IPS DF 6.9 (cell line): ENCODE results near the gene SEC16A.

ENCODE experiments used
- DNase-seq: peaks from one replicate; pipeline ENCODE4 v3.0.0-alpha.2; 2013; ENCODE audit warnings: low read depth, low spot score
- H3K27ac ChIP-seq: one replicate; pipeline ENCODE4 v1.5.1; 2013; ENCODE audit warnings: low read length, control low read depth
- H3K27me3 ChIP-seq: 2 replicates; pipeline ENCODE4 v1.6.1; 2013; ENCODE audit warnings: mild to moderate bottlenecking, low read length; ENCODE audit not compliant: control insufficient read depth, insufficient read depth
- H3K36me3 ChIP-seq: 2 replicates; pipeline ENCODE4 v1.6.1; 2013; ENCODE audit warnings: low read length; ENCODE audit not compliant: control insufficient read depth, insufficient read depth
- H3K4me1 ChIP-seq: 2 replicates; pipeline ENCODE4 v1.6.1; 2013; ENCODE audit warnings: low read length; ENCODE audit not compliant: control insufficient read depth, insufficient read depth
- H3K4me3 ChIP-seq: 2 replicates; pipeline ENCODE4 v1.5.1; 2013; ENCODE audit warnings: mild to moderate bottlenecking, low read length
- H3K9me3 ChIP-seq: 2 replicates; pipeline ENCODE4 v1.6.1; 2013; ENCODE audit warnings: low read length, inconsistent platforms; ENCODE audit not compliant: control insufficient read depth, insufficient read depth
- WGBS: extraction: QIAGEN DNeasy Blood & Tissue Kit; methylation state at CpG from one replicate; pipeline ENCODE4 v1.1.7; 2013; ENCODE audit warnings: mixed read lengths, missing lambda C conversion rate; ENCODE audit not compliant: insufficient read length, insufficient coverage; 5-methylcytosine and 5-hydroxymethylcytosine counted together

The SEC16A gene

DNA sequence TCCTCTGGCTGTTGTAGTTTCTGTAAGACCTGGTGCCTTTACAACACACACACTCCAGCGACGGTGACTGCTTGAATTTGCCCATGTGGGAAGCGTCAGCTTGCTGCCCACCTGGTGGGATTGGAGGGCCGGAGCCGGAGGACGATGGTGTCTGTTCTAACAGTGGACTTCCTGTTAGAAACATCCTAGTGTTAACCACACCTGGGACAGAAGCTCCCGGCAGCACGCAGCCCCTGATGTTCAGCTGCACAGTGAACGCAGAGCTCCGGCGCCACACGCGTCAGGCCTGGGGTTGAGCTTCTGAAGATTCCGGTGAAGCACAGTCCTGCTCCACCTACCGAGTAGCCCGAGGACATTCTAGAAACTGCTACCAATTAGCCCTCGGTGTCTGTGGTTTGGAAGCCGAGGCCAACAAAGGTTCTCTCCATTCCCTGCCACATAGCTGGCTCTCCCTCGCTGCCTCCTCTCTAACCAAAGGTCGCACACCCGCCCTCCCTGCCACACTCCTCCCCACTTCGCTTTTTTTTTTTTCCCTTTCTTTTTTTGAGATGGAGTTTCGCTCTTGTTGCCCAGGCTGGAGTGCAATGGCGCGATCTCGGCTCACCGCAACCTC is 58.0 kb downstream of the SEC16A start:
- Histone ChIP-seq H3K27me3 (no peaks in the 10 kb centered on the region), H3K27ac (no peak overlapping the region), H3K4me3 (no peak overlapping the region), H3K4me1 (no peaks in the 10 kb centered on the region), H3K9me3 (no peaks in the 10 kb centered on the region), H3K36me3 (peaks cover 37% of the 10 kb centered on the region)
- no CpG with 5 or more reads among the region's 27 CpGs for WGBS
- no peak for DNase-seq

- no peaks in the 10 kb centered on the region for H3K4me1 ChIP-seq
- WGBS: no CpG with 5 or more reads among the region's 43 CpGs
- no peak for DNase-seq
- peaks cover 41% of the 10 kb centered on the region for H3K36me3 ChIP-seq
- no peak overlapping the region for H3K4me3 ChIP-seq
- no peaks in the 10 kb centered on the region for H3K9me3 ChIP-seq
- no peaks in the 10 kb centered on the region for H3K27me3 ChIP-seq
- no peak overlapping the region for H3K27ac ChIP-seq
Observed at GRCh38 chr9:136423432-136424146, 59.3 kb downstream of the SEC16A start.

GRCh38 chr9:136422876-136423275 is 60.0 kb downstream of the SEC16A start:
- no peak for DNase-seq
- Histone ChIP-seq H3K36me3 (peaks cover 48% of the 10 kb centered on the region), H3K9me3 (no peaks in the 10 kb centered on the region), H3K4me1 (no peaks in the 10 kb centered on the region), H3K27me3 (no peaks in the 10 kb centered on the region), H3K4me3 (no peak overlapping the region), H3K27ac (no peak overlapping the region)
- WGBS: no CpG with 5 or more reads among the region's 26 CpGs

DNA sequence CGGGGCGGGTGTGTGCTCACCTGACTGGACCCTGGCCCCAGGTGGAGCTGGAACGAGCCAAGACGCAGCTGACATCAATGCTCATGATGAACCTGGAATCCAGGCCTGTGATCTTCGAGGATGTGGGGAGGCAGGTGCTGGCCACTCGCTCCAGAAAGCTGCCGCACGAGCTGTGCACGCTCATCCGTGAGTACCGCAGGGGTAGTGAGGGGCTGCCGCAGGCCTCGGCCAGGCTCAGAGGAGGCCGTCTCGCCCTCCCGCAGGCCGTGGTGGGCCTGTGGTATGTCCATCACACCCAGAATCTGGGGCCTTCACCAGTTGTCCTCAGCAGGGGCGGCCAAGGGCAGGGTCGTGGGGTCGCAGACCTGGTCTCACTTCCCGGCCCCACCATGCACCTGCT is 61.0 kb downstream of the SEC16A start:
- Histone ChIP-seq H3K36me3 (peaks cover 55% of the 10 kb centered on the region), H3K27me3 (no peaks in the 10 kb centered on the region), H3K27ac (no peak overlapping the region), H3K4me1 (no peaks in the 10 kb centered on the region), H3K9me3 (no peaks in the 10 kb centered on the region), H3K4me3 (no peak overlapping the region)
- WGBS: no CpG with 5 or more reads among the region's 21 CpGs
- no peak for DNase-seq

- H3K9me3 ChIP-seq: no peaks in the 10 kb centered on the region
- no peaks in the 10 kb centered on the region for H3K27me3 ChIP-seq
- H3K4me1 ChIP-seq: no peaks in the 10 kb centered on the region
- WGBS: no CpG with 5 or more reads among the region's 12 CpGs
- H3K27ac ChIP-seq: no peak overlapping the region
- DNase-seq: no peak
- no peak overlapping the region for H3K4me3 ChIP-seq
- H3K36me3 ChIP-seq: peaks cover 64% of the 10 kb centered on the region
Observed at GRCh38 chr9:136419092-136419420, 63.8 kb downstream of the SEC16A start.

GRCh38 chr9:136418182-136419091 is 64.4 kb downstream of the SEC16A start:
- H3K36me3 ChIP-seq: peaks cover 64% of the 10 kb centered on the region
- DNase-seq: no peak
- H3K9me3 ChIP-seq: no peaks in the 10 kb centered on the region
- H3K27me3 ChIP-seq: no peaks in the 10 kb centered on the region
- no CpG with 5 or more reads among the region's 48 CpGs for WGBS
- H3K4me3 ChIP-seq: no peak overlapping the region
- H3K4me1 ChIP-seq: no peaks in the 10 kb centered on the region
- H3K27ac ChIP-seq: no peak overlapping the region

DNA sequence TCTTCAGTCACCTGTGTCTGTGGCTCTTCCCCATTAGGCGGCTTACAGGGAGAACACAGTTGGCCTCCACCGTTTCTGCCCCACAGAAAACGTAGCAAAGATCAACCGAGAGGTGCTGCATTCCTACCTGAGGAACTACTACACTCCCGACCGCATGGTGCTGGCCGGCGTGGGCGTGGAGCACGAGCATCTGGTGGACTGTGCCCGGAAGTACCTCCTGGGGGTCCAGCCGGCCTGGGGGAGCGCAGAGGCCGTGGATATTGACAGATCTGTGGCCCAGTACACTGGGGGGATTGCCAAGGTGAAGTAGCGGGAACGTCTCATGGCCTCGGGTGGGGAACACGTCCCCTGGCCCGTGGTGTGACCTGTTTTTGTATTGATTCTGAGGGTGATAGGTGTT is 65.9 kb downstream of the SEC16A start:
- peaks cover 55% of the 10 kb centered on the region for H3K36me3 ChIP-seq
- no peaks in the 10 kb centered on the region for H3K27me3 ChIP-seq
- no peaks in the 10 kb centered on the region for H3K4me1 ChIP-seq
- DNase-seq: no peak
- no peak overlapping the region for H3K27ac ChIP-seq
- no CpG with 5 or more reads among the region's 19 CpGs for WGBS
- H3K9me3 ChIP-seq: no peaks in the 10 kb centered on the region
- no peak overlapping the region for H3K4me3 ChIP-seq

- Histone ChIP-seq H3K27ac (no peak overlapping the region), H3K4me1 (no peaks in the 10 kb centered on the region), H3K4me3 (no peak overlapping the region), H3K27me3 (no peaks in the 10 kb centered on the region), H3K9me3 (no peaks in the 10 kb centered on the region), H3K36me3 (peaks cover 51% of the 10 kb centered on the region)
- no CpG with 5 or more reads among the region's 8 CpGs for WGBS
- no peak for DNase-seq
Observed at GRCh38 chr9:136416427-136416826, 66.4 kb downstream of the SEC16A start.

- no CpG with 5 or more reads among the region's 9 CpGs for WGBS
- H3K36me3 ChIP-seq: peaks cover 36% of the 10 kb centered on the region
- H3K4me1 ChIP-seq: no peaks in the 10 kb centered on the region; the same call in 1 of the 2 replicates
- H3K4me3 ChIP-seq: no peak overlapping the region; the same call in 1 of the 2 replicates
- H3K9me3 ChIP-seq: no peaks in the 10 kb centered on the region
- DNase-seq: no peak
- no peaks in the 10 kb centered on the region for H3K27me3 ChIP-seq
- H3K27ac ChIP-seq: no peak overlapping the region
Observed at GRCh38 chr9:136412962-136413361, 69.9 kb downstream of the SEC16A start.

DNA sequence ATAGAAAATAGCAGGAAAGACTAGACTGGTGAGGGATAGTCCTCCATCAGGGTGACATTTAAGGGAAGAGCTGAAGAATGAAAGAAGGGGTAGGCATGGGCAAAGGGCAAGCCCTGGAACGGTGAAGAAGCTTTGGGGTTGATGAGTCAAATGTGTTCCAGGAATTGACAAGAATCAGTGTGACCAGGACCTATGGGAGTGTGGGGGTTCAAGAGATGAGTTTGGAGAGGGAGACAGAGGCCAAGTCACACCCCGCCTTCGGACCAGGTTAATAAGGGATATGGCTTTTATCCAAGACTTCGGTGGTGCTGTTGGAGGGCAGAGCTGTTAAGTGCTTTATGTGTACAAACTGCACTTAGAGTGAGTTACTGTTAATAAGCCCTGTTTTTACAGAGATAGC is 71.5 kb downstream of the SEC16A start:
- Histone ChIP-seq H3K27ac (no peak overlapping the region), H3K4me1 (no peaks in the 10 kb centered on the region; the same call in 1 of the 2 replicates), H3K36me3 (peaks cover 35% of the 10 kb centered on the region), H3K9me3 (no peaks in the 10 kb centered on the region), H3K4me3 (peak overlapping the region; percentile 82; the same call in 1 of the 2 replicates), H3K27me3 (no peaks in the 10 kb centered on the region)
- DNase-seq: no peak
- WGBS: no CpG with 5 or more reads among the region's 4 CpGs
